Measurements from ENCODE around the gene GLIS1.

Gene GLIS1

GRCh38 chr1:53553734-53554509 lies 185.0 kb downstream of the GLIS1 start:
- Histone ChIP-seq H3K36me3 (ENCODE audit: low read depth) (no peaks in the 10 kb centered on the region), H3K4me3 (ENCODE audit: severe bottlenecking) (no peak overlapping the region), H3K27me3 (ENCODE audit: insufficient read depth, poor library complexity, severe bottlenecking) (no peaks in the 10 kb centered on the region), H3K4me1 (ENCODE audit: insufficient read depth, poor library complexity, severe bottlenecking) (no peaks in the 10 kb centered on the region), H3K27ac (ENCODE audit: poor library complexity, severe bottlenecking) (no peak overlapping the region), H3K9me3 (ENCODE audit: severe bottlenecking) (no peaks in the 10 kb centered on the region)
- no peak for ATAC-seq (ENCODE audit: low read depth)
- TF ChIP-seq CTCF (IDR thresholded peaks at IDR 0.05; ENCODE audit: poor library complexity, severe bottlenecking) = no peak
- DNase-seq (ENCODE audit: low spot score) = peak; percentile 26

- Histone ChIP-seq H3K27me3 (ENCODE audit: insufficient read depth, poor library complexity, severe bottlenecking) (no peaks in the 10 kb centered on the region), H3K4me3 (ENCODE audit: severe bottlenecking) (no peak overlapping the region), H3K27ac (ENCODE audit: poor library complexity, severe bottlenecking) (no peak overlapping the region), H3K9me3 (ENCODE audit: severe bottlenecking) (no peaks in the 10 kb centered on the region), H3K4me1 (ENCODE audit: insufficient read depth, poor library complexity, severe bottlenecking) (no peaks in the 10 kb centered on the region), H3K36me3 (ENCODE audit: low read depth) (no peaks in the 10 kb centered on the region)
- no peak for ATAC-seq (ENCODE audit: low read depth)
- no peak for TF ChIP-seq CTCF (IDR thresholded peaks at IDR 0.05; ENCODE audit: poor library complexity, severe bottlenecking)
- peak; percentile 37 for DNase-seq (ENCODE audit: low spot score)
Observed at GRCh38 chr1:53552981-53553733, 185.8 kb downstream of the GLIS1 start.

GRCh38 chr1:53552146-53552861 lies 186.7 kb downstream of the GLIS1 start:
- DNase-seq (ENCODE audit: low spot score) (peak; percentile 19), ATAC-seq (ENCODE audit: low read depth) (no peak)
- no peaks in the 10 kb centered on the region for H3K27me3 ChIP-seq (ENCODE audit: insufficient read depth, poor library complexity, severe bottlenecking)
- H3K4me1 ChIP-seq (ENCODE audit: insufficient read depth, poor library complexity, severe bottlenecking) = no peaks in the 10 kb centered on the region
- no peaks in the 10 kb centered on the region for H3K36me3 ChIP-seq (ENCODE audit: low read depth)
- TF ChIP-seq CTCF (IDR thresholded peaks at IDR 0.05; ENCODE audit: poor library complexity, severe bottlenecking) = no peak
- no peak overlapping the region for H3K4me3 ChIP-seq (ENCODE audit: severe bottlenecking)
- H3K27ac ChIP-seq (ENCODE audit: poor library complexity, severe bottlenecking) = no peak overlapping the region
- H3K9me3 ChIP-seq (ENCODE audit: severe bottlenecking) = no peaks in the 10 kb centered on the region

- no peak for TF ChIP-seq CTCF (IDR thresholded peaks at IDR 0.05; ENCODE audit: poor library complexity, severe bottlenecking)
- H3K4me1 ChIP-seq (ENCODE audit: insufficient read depth, poor library complexity, severe bottlenecking) = no peaks in the 10 kb centered on the region
- no peak overlapping the region for H3K27ac ChIP-seq (ENCODE audit: poor library complexity, severe bottlenecking)
- H3K36me3 ChIP-seq (ENCODE audit: low read depth) = no peaks in the 10 kb centered on the region
- H3K4me3 ChIP-seq (ENCODE audit: severe bottlenecking) = no peak overlapping the region
- ATAC-seq (ENCODE audit: low read depth) = no peak
- no peaks in the 10 kb centered on the region for H3K9me3 ChIP-seq (ENCODE audit: severe bottlenecking)
- DNase-seq (ENCODE audit: low spot score) = peak; percentile 24
- H3K27me3 ChIP-seq (ENCODE audit: insufficient read depth, poor library complexity, severe bottlenecking) = no peaks in the 10 kb centered on the region
Observed at GRCh38 chr1:53551428-53551995, 187.5 kb downstream of the GLIS1 start.

Data from RWPE2 (cell line).